ENCODE measurements around the gene CCR6.

CCR6 gene

GRCh38 chr6:167091805-167092107, 31.1 kb upstream of the CCR6 start:
- DNase-seq = no peak
- Histone ChIP-seq H2BK15ac (replicated peaks; ENCODE audit: low read depth) (no peak overlapping the region), H3K4me2 (ENCODE audit: low read length) (no peak overlapping the region), H3K4me1 (ENCODE audit: control insufficient read depth, low read depth, low read length) (no peaks in the 10 kb centered on the region), H2BK120ac (ENCODE audit: low read depth, low read length) (no peak overlapping the region), H3K23ac (ENCODE audit: low read length) (no peak overlapping the region), H3K4ac (ENCODE audit: low read depth, low read length) (no peak overlapping the region), H4K8ac (ENCODE audit: low read depth, low read length) (no peak overlapping the region), H4K5ac (ENCODE audit: low read length) (no peak overlapping the region), H3K9ac (ENCODE audit: low read length) (no peak overlapping the region), H3K79me2 (ENCODE audit: control insufficient read depth, insufficient read depth, low read length) (no peaks in the 10 kb centered on the region), H3K27me3 (ENCODE audit: insufficient read depth, low read length, poor library complexity) (no peaks in the 10 kb centered on the region), H3K4me3 (ENCODE audit: low read length) (no peak overlapping the region), H3K27ac (ENCODE audit: low read depth, low read length) (no peak overlapping the region), H2BK5ac (ENCODE audit: low read length) (no peak overlapping the region), H3K18ac (ENCODE audit: low read length) (no peak overlapping the region), H3K56ac (ENCODE audit: low read length) (no peak overlapping the region), H3K36me3 (ENCODE audit: control insufficient read depth, insufficient read depth, low read length) (no peaks in the 10 kb centered on the region), H3K79me1 (ENCODE audit: low read length) (no peaks in the 10 kb centered on the region), H2AK5ac (ENCODE audit: low read length) (no peak overlapping the region)
- WGBS (ENCODE audit: extremely low coverage, insufficient coverage, low lambda C conversion rate) = no CpG with 5 or more reads among the region's 7 CpGs

GRCh38 chr6:167092672-167093339, 30.1 kb upstream of the CCR6 start:
- H3K4ac ChIP-seq (ENCODE audit: low read depth, low read length) = no peak overlapping the region
- no CpG with 5 or more reads among the region's 16 CpGs for WGBS (ENCODE audit: extremely low coverage, insufficient coverage, low lambda C conversion rate)
- no peak overlapping the region for H3K27ac ChIP-seq (ENCODE audit: low read depth, low read length)
- H3K23ac ChIP-seq (ENCODE audit: low read length) = no peak overlapping the region
- no peaks in the 10 kb centered on the region for H3K79me2 ChIP-seq (ENCODE audit: control insufficient read depth, insufficient read depth, low read length)
- no peak overlapping the region for H3K4me2 ChIP-seq (ENCODE audit: low read length)
- no peak overlapping the region for H2BK120ac ChIP-seq (ENCODE audit: low read depth, low read length)
- H4K8ac ChIP-seq (ENCODE audit: low read depth, low read length) = no peak overlapping the region
- H3K36me3 ChIP-seq (ENCODE audit: control insufficient read depth, insufficient read depth, low read length) = no peaks in the 10 kb centered on the region
- no peak for DNase-seq
- H4K5ac ChIP-seq (ENCODE audit: low read length) = no peak overlapping the region
- H2AK5ac ChIP-seq (ENCODE audit: low read length) = no peak overlapping the region
- no peak overlapping the region for H2BK15ac ChIP-seq (replicated peaks; ENCODE audit: low read depth)
- H3K4me3 ChIP-seq (ENCODE audit: low read length) = no peak overlapping the region
- no peak overlapping the region for H3K56ac ChIP-seq (ENCODE audit: low read length)
- no peaks in the 10 kb centered on the region for H3K27me3 ChIP-seq (ENCODE audit: insufficient read depth, low read length, poor library complexity)
- H3K79me1 ChIP-seq (ENCODE audit: low read length) = no peaks in the 10 kb centered on the region
- no peaks in the 10 kb centered on the region for H3K4me1 ChIP-seq (ENCODE audit: control insufficient read depth, low read depth, low read length)
- no peak overlapping the region for H3K9ac ChIP-seq (ENCODE audit: low read length)
- no peak overlapping the region for H2BK5ac ChIP-seq (ENCODE audit: low read length)
- H3K18ac ChIP-seq (ENCODE audit: low read length) = no peak overlapping the region

GRCh38 chr6:167093406-167093921, 29.4 kb upstream of the CCR6 start:
- Histone ChIP-seq H2BK5ac (ENCODE audit: low read length) (no peak overlapping the region), H3K27me3 (ENCODE audit: insufficient read depth, low read length, poor library complexity) (no peaks in the 10 kb centered on the region), H3K79me2 (ENCODE audit: control insufficient read depth, insufficient read depth, low read length) (no peaks in the 10 kb centered on the region), H3K79me1 (ENCODE audit: low read length) (no peaks in the 10 kb centered on the region), H3K27ac (ENCODE audit: low read depth, low read length) (no peak overlapping the region), H3K4ac (ENCODE audit: low read depth, low read length) (no peak overlapping the region), H4K5ac (ENCODE audit: low read length) (no peak overlapping the region), H3K4me3 (ENCODE audit: low read length) (no peak overlapping the region), H4K8ac (ENCODE audit: low read depth, low read length) (no peak overlapping the region), H3K18ac (ENCODE audit: low read length) (peak overlapping the region; percentile 0), H3K36me3 (ENCODE audit: control insufficient read depth, insufficient read depth, low read length) (no peaks in the 10 kb centered on the region), H3K23ac (ENCODE audit: low read length) (no peak overlapping the region), H2AK5ac (ENCODE audit: low read length) (no peak overlapping the region), H2BK15ac (replicated peaks; ENCODE audit: low read depth) (no peak overlapping the region), H3K4me1 (ENCODE audit: control insufficient read depth, low read depth, low read length) (no peaks in the 10 kb centered on the region), H3K56ac (ENCODE audit: low read length) (no peak overlapping the region), H2BK120ac (ENCODE audit: low read depth, low read length) (peak overlapping the region; percentile 30), H3K9ac (ENCODE audit: low read length) (no peak overlapping the region), H3K4me2 (ENCODE audit: low read length) (no peak overlapping the region)
- no CpG with 5 or more reads among the region's 20 CpGs for WGBS (ENCODE audit: extremely low coverage, insufficient coverage, low lambda C conversion rate)
- DNase-seq = no peak

- Histone ChIP-seq H2AK5ac (ENCODE audit: low read length) (no peak overlapping the region), H3K23ac (ENCODE audit: low read length) (no peak overlapping the region), H2BK15ac (replicated peaks; ENCODE audit: low read depth) (no peak overlapping the region), H2BK5ac (ENCODE audit: low read length) (no peak overlapping the region), H3K4me3 (ENCODE audit: low read length) (no peak overlapping the region), H3K79me2 (ENCODE audit: control insufficient read depth, insufficient read depth, low read length) (no peaks in the 10 kb centered on the region), H3K36me3 (ENCODE audit: control insufficient read depth, insufficient read depth, low read length) (no peaks in the 10 kb centered on the region), H3K4ac (ENCODE audit: low read depth, low read length) (no peak overlapping the region), H4K8ac (ENCODE audit: low read depth, low read length) (no peak overlapping the region), H3K79me1 (ENCODE audit: low read length) (no peaks in the 10 kb centered on the region), H3K4me1 (ENCODE audit: control insufficient read depth, low read depth, low read length) (peaks cover 2% of the 10 kb centered on the region), H3K56ac (ENCODE audit: low read length) (peak overlapping the region; percentile 62), H4K5ac (ENCODE audit: low read length) (no peak overlapping the region), H2BK120ac (ENCODE audit: low read depth, low read length) (peak overlapping the region; percentile 30), H3K4me2 (ENCODE audit: low read length) (no peak overlapping the region), H3K18ac (ENCODE audit: low read length) (peak overlapping the region; percentile 0), H3K27me3 (ENCODE audit: insufficient read depth, low read length, poor library complexity) (no peaks in the 10 kb centered on the region), H3K9ac (ENCODE audit: low read length) (no peak overlapping the region), H3K27ac (ENCODE audit: low read depth, low read length) (peak overlapping the region; percentile 78)
- no peak for DNase-seq
- no CpG with 5 or more reads among the region's 28 CpGs for WGBS (ENCODE audit: extremely low coverage, insufficient coverage, low lambda C conversion rate)
Measured at GRCh38 chr6:167093922-167094432, 28.9 kb upstream of the CCR6 start.

- Histone ChIP-seq H3K56ac (ENCODE audit: low read length) (peak overlapping the region; percentile 62), H3K79me1 (ENCODE audit: low read length) (no peaks in the 10 kb centered on the region), H3K4me3 (ENCODE audit: low read length) (no peak overlapping the region), H3K27ac (ENCODE audit: low read depth, low read length) (peak overlapping the region; percentile 78), H3K27me3 (ENCODE audit: insufficient read depth, low read length, poor library complexity) (no peaks in the 10 kb centered on the region), H2AK5ac (ENCODE audit: low read length) (no peak overlapping the region), H3K18ac (ENCODE audit: low read length) (no peak overlapping the region), H4K5ac (ENCODE audit: low read length) (no peak overlapping the region), H3K4ac (ENCODE audit: low read depth, low read length) (no peak overlapping the region), H2BK5ac (ENCODE audit: low read length) (no peak overlapping the region), H3K4me2 (ENCODE audit: low read length) (no peak overlapping the region), H2BK15ac (replicated peaks; ENCODE audit: low read depth) (no peak overlapping the region), H3K79me2 (ENCODE audit: control insufficient read depth, insufficient read depth, low read length) (no peaks in the 10 kb centered on the region), H3K23ac (ENCODE audit: low read length) (no peak overlapping the region), H4K8ac (ENCODE audit: low read depth, low read length) (no peak overlapping the region), H3K4me1 (ENCODE audit: control insufficient read depth, low read depth, low read length) (peaks cover 2% of the 10 kb centered on the region), H3K9ac (ENCODE audit: low read length) (no peak overlapping the region), H3K36me3 (ENCODE audit: control insufficient read depth, insufficient read depth, low read length) (no peaks in the 10 kb centered on the region), H2BK120ac (ENCODE audit: low read depth, low read length) (no peak overlapping the region)
- DNase-seq = peak; percentile 78
- WGBS (ENCODE audit: extremely low coverage, insufficient coverage, low lambda C conversion rate) = no CpG with 5 or more reads among the region's 12 CpGs
Measured at GRCh38 chr6:167094436-167094819, 28.5 kb upstream of the CCR6 start.
